GM23338 (cell line): ENCODE measurements around the gene B4GALT1. TPM values are rescaled to one million over a fixed set of nuclear protein-coding genes. Genes with fewer than 3 reads are reported as not detected.

ENCODE experiments used
- ATAC-seq: fragments of 200-7000 bp; cut with Tn5 transposase; 3 replicates; pipeline ENCODE4 v1.9.1; 2020
- DNase-seq: peaks from one replicate; pipeline ENCODE4 v3.0.0-alpha.2; 2015; ENCODE audit warnings: low spot score
- H2AFZ ChIP-seq: fragments of 200-600 bp; sonication (generic); 2 replicates; pipeline ENCODE4 v1.8.0; 2016; ENCODE audit warnings: antibody characterized with exemption, mild to moderate bottlenecking, moderate library complexity
- H3F3A ChIP-seq: fragments of 200-600 bp; sonication (generic); replicated peaks from 2 replicates; pipeline ENCODE4 v1.8.0; 2017; ENCODE audit warnings: antibody characterized with exemption, mixed run types, low read depth
- H3K27ac ChIP-seq: fragments of 200-600 bp; sonication (generic); 2 replicates; pipeline ENCODE4 v1.6.1; 2016; ENCODE audit warnings: low read depth
- H3K27me3 ChIP-seq: fragments of 200-600 bp; sonication (generic); 2 replicates; pipeline ENCODE4 v1.8.0; 2016; ENCODE audit warnings: mild to moderate bottlenecking, mixed run types, moderate library complexity; ENCODE audit not compliant: insufficient read depth
- H3K36me3 ChIP-seq: fragments of 200-600 bp; sonication (generic); 2 replicates; pipeline ENCODE4 v1.8.0; 2016; ENCODE audit warnings: mild to moderate bottlenecking; ENCODE audit not compliant: insufficient read depth
- H3K4me1 ChIP-seq: fragments of 200-600 bp; sonication (generic); 2 replicates; pipeline ENCODE4 v1.8.0; 2016; ENCODE audit warnings: mild to moderate bottlenecking, moderate library complexity; ENCODE audit not compliant: insufficient read depth
- H3K4me2 ChIP-seq: fragments of 200-600 bp; sonication (generic); 2 replicates; pipeline ENCODE4 v1.7.1; 2017; ENCODE audit warnings: mixed run types
- H3K4me3 ChIP-seq: fragments of 200-600 bp; sonication (generic); 2 replicates; pipeline ENCODE4 v1.6.1; 2016; ENCODE audit warnings: mixed run types
- H3K79me2 ChIP-seq: fragments of 200-600 bp; sonication (generic); replicated peaks from 2 replicates; pipeline ENCODE4 v1.8.0; 2017; ENCODE audit warnings: mild to moderate bottlenecking; ENCODE audit not compliant: insufficient read depth
- H3K9me2 ChIP-seq: fragments of 200-600 bp; sonication (generic); 2 replicates; pipeline ENCODE4 v1.8.0; 2017; ENCODE audit not compliant: insufficient read depth
- H4K20me1 ChIP-seq: fragments of 200-600 bp; sonication (generic); replicated peaks from 2 replicates; pipeline ENCODE4 v1.8.0; 2017; ENCODE audit warnings: mild to moderate bottlenecking; ENCODE audit not compliant: insufficient read depth
- H3K27ac Mint-ChIP-seq: 2 replicates; pipeline ENCODE4 v1.8.0; 2020; ENCODE audit warnings: inconsistent platforms, mild to moderate bottlenecking, moderate library complexity, mixed read lengths
- H3K27me3 Mint-ChIP-seq: 3 replicates; pipeline ENCODE4 v1.8.0; 2022; ENCODE audit warnings: low read depth, mild to moderate bottlenecking, moderate library complexity, mixed read lengths, inconsistent platforms; ENCODE audit not compliant: insufficient read depth, poor library complexity
- H3K36me3 Mint-ChIP-seq: 3 replicates; pipeline ENCODE4 v1.8.0; 2021; ENCODE audit warnings: low read depth, mild to moderate bottlenecking, inconsistent platforms, moderate library complexity, mixed read lengths
- H3K4me1 Mint-ChIP-seq: 3 replicates; pipeline ENCODE4 v1.8.0; 2020; ENCODE audit warnings: mild to moderate bottlenecking, inconsistent platforms, mixed read lengths
- H3K4me3 Mint-ChIP-seq: 3 replicates; pipeline ENCODE4 v1.8.0; 2021; ENCODE audit warnings: moderate library complexity, mild to moderate bottlenecking, inconsistent platforms, mixed read lengths
- H3K9me3 Mint-ChIP-seq: 3 replicates; pipeline ENCODE4 v1.8.0; 2020; ENCODE audit warnings: moderate library complexity, mild to moderate bottlenecking, inconsistent platforms, mixed read lengths
- CTCF ChIP-seq, 2 experiments: fragments of 200-600 bp in 1 of 2; sonication (generic) in 1 of 2; conservative IDR thresholded peaks; 2 replicates each; pipeline versions ENCODE4 v1.5.1 to v1.6.1; 2016 to 2017; ENCODE audit warnings: antibody characterized with exemption in 2 of 2, low read depth in 2 of 2, mild to moderate bottlenecking in 2 of 2, moderate library complexity in 1 of 2
- POLR2AphosphoS5 ChIP-seq: IDR thresholded peaks from 2 replicates; pipeline ENCODE4 v1.6.1; 2016; ENCODE audit warnings: antibody characterized with exemption, low read depth
- STAT1 ChIP-seq: IDR thresholded peaks from one replicate; pipeline ENCODE4 v1.6.1; 2016; ENCODE audit warnings: antibody characterized with exemption; ENCODE audit not compliant: unreplicated experiment
- ZNF114 ChIP-seq: fragments of 250-450 bp; sonication (Bioruptor Pico); IDR thresholded peaks from 2 replicates; pipeline ENCODE4 v1.5.0; 2020; ENCODE audit warnings: mild to moderate bottlenecking, moderate library complexity
- ZNF462 ChIP-seq: fragments of 250-450 bp; sonication (Bioruptor Pico); IDR thresholded peaks from 2 replicates; pipeline ENCODE4 v1.5.0; 2020; ENCODE audit warnings: mild to moderate bottlenecking, moderate library complexity
- polyA plus RNA-seq: library from polyadenylated mRNA; unstranded; fragments of >200 nt; fragmentation: Nextera tagmentation; extraction: Ambion mirVana; gene quantifications from 2 replicates; pipeline ENCODE4 v1.2.1, GENCODE V29; 2016
- total RNA-seq: library from RNA; depleted of rRNA; stranded (reverse); fragments of >200 nt; shearing (Covaris generic); gene quantifications from 2 replicates; pipeline ENCODE4 v1.2.3, GENCODE V29; 2014

Gene B4GALT1
- total and polyA plus RNA-seq, 2 experiments from 2014 or later: 6.3 to 15.8 TPM

- TF ChIP-seq ZNF462 (no peak), CTCF (conservative IDR thresholded peaks at IDR 0.05; ENCODE audit: low read depth in 2 of 2) (no peak), POLR2AphosphoS5 (no peak), STAT1 (no peak), ZNF114 (CRISPR knock-in tag) (no peak)
Measured at GRCh38 chr9:33186457-33187168, 19.5 kb upstream of the B4GALT1 start (continued).

GRCh38 chr9:33185858-33186257 is 18.7 kb upstream of the B4GALT1 start:
- Histone ChIP-seq H4K20me1 (no peaks in the 10 kb centered on the region), H3K9me2 (no peaks in the 10 kb centered on the region), H3K4me3 (no peak overlapping the region), H3K79me2 (no peaks in the 10 kb centered on the region), H2AFZ (peak overlapping the region; percentile 63; the same call in 1 of the 2 replicates), H3F3A (no peaks in the 10 kb centered on the region), H3K27me3 (no peaks in the 10 kb centered on the region), H3K27ac (no peak overlapping the region), H3K4me1 (no peaks in the 10 kb centered on the region), H3K4me2 (no peak overlapping the region), H3K36me3 (no peaks in the 10 kb centered on the region)
- H3K4me1 Mint-ChIP-seq: peaks cover 15% of the 10 kb centered on the region
- no peak overlapping the region for H3K4me3 Mint-ChIP-seq
- H3K9me3 Mint-ChIP-seq: no peaks in the 10 kb centered on the region; the same call in 2 of the 3 replicates
- ATAC-seq: peak; percentile 74
- peaks cover 3% of the 10 kb centered on the region for H3K27me3 Mint-ChIP-seq
- DNase-seq: peak; percentile 55
- no peak overlapping the region for H3K27ac Mint-ChIP-seq
- H3K36me3 Mint-ChIP-seq: no peaks in the 10 kb centered on the region
- no peak for TF ChIP-seq ZNF462
